HG02678 (cell line): ENCODE data around the gene MICU1.
"Not testable (repeated sequence)": the region's sequence is repeated elsewhere in the genome, so short reads cannot be mapped to it uniquely, and the experiment has no call there.

Experiments used
- ATAC-seq: cut with Tn5 transposase; IDR thresholded peaks from one replicate; pipeline ENCODE4 v1.9.1; 2021; ENCODE audit warnings: mild to moderate bottlenecking, moderate library complexity; ENCODE audit not compliant: unreplicated experiment

The MICU1 gene

GRCh38 chr10:72508033-72508432 is 117.8 kb downstream of the MICU1 start:
- no peak for ATAC-seq

- no peak for ATAC-seq
These were observed 119.4 kb downstream of the MICU1 start for GRCh38 chr10:72506474-72506873.

GRCh38 chr10:72505435-72505834 is 120.4 kb downstream of the MICU1 start:
- no peak for ATAC-seq

- ATAC-seq, result no peak
These were observed 122.0 kb downstream of the MICU1 start for GRCh38 chr10:72503694-72504438.

GRCh38 chr10:72503241-72503640 is 122.6 kb downstream of the MICU1 start:
- ATAC-seq, result no peak

- ATAC-seq, result no peak
These were observed 123.3 kb downstream of the MICU1 start for GRCh38 chr10:72502581-72502980.

GRCh38 chr10:72499701-72500100 is 126.2 kb downstream of the MICU1 start:
- no peak for ATAC-seq

GRCh38 chr10:72490951-72491350 is 134.9 kb downstream of the MICU1 start:
- ATAC-seq, result no peak

- no peak for ATAC-seq
These were observed 138.4 kb downstream of the MICU1 start for GRCh38 chr10:72487521-72487920.

- no peak for ATAC-seq
These were observed 138.8 kb downstream of the MICU1 start for GRCh38 chr10:72487116-72487515.

- ATAC-seq, result no peak
These were observed 140.2 kb downstream of the MICU1 start for GRCh38 chr10:72485701-72486100.

GRCh38 chr10:72484521-72484920 is 141.4 kb downstream of the MICU1 start:
- no peak for ATAC-seq

GRCh38 chr10:72483471-72483870 is 142.4 kb downstream of the MICU1 start:
- ATAC-seq, result no peak

GRCh38 chr10:72480861-72481260 is 145.0 kb downstream of the MICU1 start:
- ATAC-seq, result no peak

GRCh38 chr10:72477463-72477862 is 148.4 kb downstream of the MICU1 start:
- no peak for ATAC-seq

GRCh38 chr10:72472306-72472705 is 153.6 kb downstream of the MICU1 start:
- ATAC-seq, result no peak

GRCh38 chr10:72470666-72471065 is 155.2 kb downstream of the MICU1 start:
- ATAC-seq, result no peak

GRCh38 chr10:72467064-72467463 is 158.8 kb downstream of the MICU1 start:
- ATAC-seq, result not testable (repeated sequence)

GRCh38 chr10:72466018-72466417 is 159.9 kb downstream of the MICU1 start:
- ATAC-seq, result no peak

GRCh38 chr10:72464438-72464837 is 161.4 kb downstream of the MICU1 start:
- ATAC-seq, result no peak

GRCh38 chr10:72462261-72462660 is 163.6 kb downstream of the MICU1 start:
- no peak for ATAC-seq

- no peak for ATAC-seq
These were observed 164.8 kb downstream of the MICU1 start for GRCh38 chr10:72461085-72461484.

- ATAC-seq, result no peak
These were observed 165.5 kb downstream of the MICU1 start for GRCh38 chr10:72460284-72460876.
